Measurements from ENCODE around the gene C1orf174. TPM values are rescaled to one million over a fixed set of nuclear protein-coding genes. Genes with fewer than 3 reads are reported as not detected.
A peak's percentile ranks its signal among the peaks of the same experiment; 100 is the strongest.

C1orf174 gene
- total RNA-seq, 8 experiments from 2014 or later: 11.7 to 34.0 (median 22.9) TPM

DNA sequence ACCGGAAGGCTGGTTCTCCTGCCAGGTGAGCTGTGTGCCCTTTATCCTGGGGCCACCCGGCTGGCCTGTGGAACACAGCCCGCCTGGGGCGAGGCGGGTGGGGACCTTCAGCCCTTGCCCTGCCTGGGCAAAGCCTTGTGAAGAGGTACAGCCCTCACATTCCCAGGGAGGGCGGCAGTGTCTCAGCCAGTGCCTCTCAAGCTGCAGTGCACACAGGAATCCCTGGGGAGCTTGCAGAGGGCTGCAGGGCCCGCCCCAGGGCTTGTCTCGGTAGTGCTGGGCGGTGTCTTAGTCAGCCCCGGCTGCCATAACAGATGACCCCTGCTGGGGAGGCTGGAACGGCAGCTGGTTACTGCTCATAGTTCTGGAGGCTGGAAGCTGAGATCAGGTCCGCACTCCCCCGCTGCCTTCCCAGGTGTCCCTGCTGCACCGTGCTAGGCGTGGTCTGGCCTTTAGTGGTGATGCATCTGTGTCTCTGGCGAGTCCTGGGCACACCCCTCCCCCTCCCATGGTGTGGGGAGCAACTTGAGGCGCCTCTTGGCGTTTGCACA lies 30.2 kb downstream of the C1orf174 start:
- peaks cover 4 to 13% of the 10 kb centered on the region in 2 donors for H3K4me1 ChIP-seq (replicated peaks in 1 of 2)
- 50 to 100% (median 82%) methylated on average over 1 to 7 of the region's 18 CpGs; no CpG with 5 or more reads in 5 of the 10 experiments for WGBS, 10 experiments
- H3K27ac ChIP-seq: peak overlapping the region; percentile 2 to 66
- H3K4me3 ChIP-seq: no peak overlapping the region
- peak; percentile 49 to 98 (median 94) for ATAC-seq (replicated peaks in 6 of 8)
- in situ Hi-C loops (cut with MboI; ENCODE audit: low pct_unique_long_range_greater_than_20kb in 2 of 9, low sequenced_read_pairs in 9 of 9, unreplicated experiment in 9 of 9): no loop called here

DNA sequence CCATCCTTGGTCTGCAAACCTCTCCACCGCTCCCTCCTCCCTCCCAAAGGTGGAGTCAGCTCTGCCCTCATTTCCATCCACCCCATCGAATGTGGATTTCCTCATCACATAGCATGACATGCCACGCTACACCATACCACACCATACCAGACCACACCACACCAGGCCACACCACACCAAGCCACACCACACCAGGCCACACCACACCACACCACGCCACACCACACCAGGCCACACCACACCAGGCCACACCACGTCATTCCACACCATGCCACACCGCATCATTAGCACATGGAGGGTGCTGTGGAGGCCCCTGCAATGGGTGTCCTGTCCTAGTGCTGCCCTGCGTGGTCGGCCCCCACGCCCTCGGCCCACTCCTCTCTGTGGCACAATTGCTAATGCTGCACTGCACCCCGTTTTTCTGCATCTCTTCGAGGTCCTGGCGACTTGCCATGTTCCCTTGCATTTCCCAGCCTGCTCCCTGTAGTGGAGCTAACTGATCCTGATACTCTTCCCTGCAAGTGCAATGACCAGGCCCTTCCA lies 31.5 kb downstream of the C1orf174 start:
- in situ Hi-C loops (cut with MboI; ENCODE audit: low pct_unique_long_range_greater_than_20kb in 2 of 9, low sequenced_read_pairs in 9 of 9, unreplicated experiment in 9 of 9): no loop called here
- ATAC-seq (replicated peaks in 6 of 8): peak in 2 of 8 experiments; percentile 12 to 35
- WGBS, 10 experiments: 50 to 100% (median 84%) methylated on average over 1 to 7 of the region's 13 CpGs; no CpG with 5 or more reads in 4 of the 10 experiments

DNA sequence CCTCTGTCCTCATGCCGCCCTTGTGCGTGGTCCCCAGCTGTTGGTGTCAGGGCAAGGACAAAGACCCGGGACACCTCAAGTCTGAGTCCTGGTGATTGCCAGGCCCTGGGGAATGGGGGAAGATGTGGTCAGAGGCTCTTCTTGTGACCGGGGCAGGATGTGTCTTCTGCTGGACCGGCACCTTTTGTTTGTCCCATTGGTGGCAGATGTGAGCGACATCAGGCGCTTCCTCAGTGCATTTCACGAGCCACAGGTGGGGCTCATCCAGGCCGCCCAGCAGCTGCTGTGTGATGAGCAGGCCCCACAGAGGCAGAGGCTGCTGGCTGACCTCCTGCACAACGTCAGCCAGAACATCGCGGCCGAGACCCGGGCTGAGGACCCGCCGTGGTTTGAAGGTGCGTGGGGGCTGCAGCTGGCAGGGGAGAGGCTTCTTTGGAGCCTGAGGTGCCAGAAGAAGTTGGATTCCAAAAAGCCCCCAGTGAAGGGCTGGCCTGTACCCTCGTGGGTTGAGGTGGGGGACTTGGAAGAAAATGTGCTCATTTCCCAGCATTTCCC lies 34.4 kb downstream of the C1orf174 start:
- 55 to 78% (median 71%) methylated on average over 6 to 16 of the region's 18 CpGs; no CpG with 5 or more reads in 6 of the 10 experiments for WGBS, 10 experiments
- in situ Hi-C loops (cut with MboI; ENCODE audit: low pct_unique_long_range_greater_than_20kb in 2 of 9, low sequenced_read_pairs in 9 of 9, unreplicated experiment in 9 of 9): no loop called here

More for the DNA sequence above, 31.5 kb downstream of the C1orf174 start:
- no peak overlapping the region for H3K4me3 ChIP-seq
- H3K4me1 ChIP-seq (replicated peaks in 1 of 2): peaks cover 4 to 13% of the 10 kb centered on the region in 2 donors
- H3K27ac ChIP-seq: no peak overlapping the region

DNA sequence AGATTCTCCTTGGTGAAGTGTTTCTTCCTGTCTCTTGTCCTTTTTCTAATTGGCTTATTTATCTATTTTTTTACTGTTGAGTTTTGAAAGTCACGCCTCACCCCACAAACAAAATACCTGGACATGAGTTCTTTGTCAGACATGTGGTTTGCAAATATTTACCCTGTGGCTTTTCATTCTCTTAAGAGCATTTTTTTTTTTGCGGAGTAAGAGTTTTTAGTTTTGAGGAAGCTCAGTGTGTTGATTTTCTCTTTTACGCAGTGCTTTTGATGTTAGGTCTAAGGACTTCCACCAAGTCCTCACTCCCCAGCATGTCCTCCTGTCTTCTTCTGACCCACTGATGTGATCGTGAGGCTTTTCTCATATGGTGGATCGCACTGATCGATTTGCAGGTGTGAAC lies 35.2 kb downstream of the C1orf174 start:
- in situ Hi-C loops (cut with MboI; ENCODE audit: low pct_unique_long_range_greater_than_20kb in 2 of 9, low sequenced_read_pairs in 9 of 9, unreplicated experiment in 9 of 9): no loop called here
- no peak for ATAC-seq (replicated peaks in 6 of 8)
- H3K4me3 ChIP-seq: no peak overlapping the region
- no peak overlapping the region for H3K27ac ChIP-seq
- 74 to 100% (median 83%) methylated on average over 1 to 6 of the region's 6 CpGs for WGBS, 10 experiments
- H3K4me1 ChIP-seq (replicated peaks in 1 of 2): peaks cover 4 to 5% of the 10 kb centered on the region in 2 donors

More for the DNA sequence above, 34.4 kb downstream of the C1orf174 start:
- no peak overlapping the region for H3K27ac ChIP-seq
- no peak overlapping the region for H3K4me3 ChIP-seq
- no peak for ATAC-seq (replicated peaks in 6 of 8)
- peaks cover 4 to 13% of the 10 kb centered on the region in 2 donors for H3K4me1 ChIP-seq (replicated peaks in 1 of 2)

DNA sequence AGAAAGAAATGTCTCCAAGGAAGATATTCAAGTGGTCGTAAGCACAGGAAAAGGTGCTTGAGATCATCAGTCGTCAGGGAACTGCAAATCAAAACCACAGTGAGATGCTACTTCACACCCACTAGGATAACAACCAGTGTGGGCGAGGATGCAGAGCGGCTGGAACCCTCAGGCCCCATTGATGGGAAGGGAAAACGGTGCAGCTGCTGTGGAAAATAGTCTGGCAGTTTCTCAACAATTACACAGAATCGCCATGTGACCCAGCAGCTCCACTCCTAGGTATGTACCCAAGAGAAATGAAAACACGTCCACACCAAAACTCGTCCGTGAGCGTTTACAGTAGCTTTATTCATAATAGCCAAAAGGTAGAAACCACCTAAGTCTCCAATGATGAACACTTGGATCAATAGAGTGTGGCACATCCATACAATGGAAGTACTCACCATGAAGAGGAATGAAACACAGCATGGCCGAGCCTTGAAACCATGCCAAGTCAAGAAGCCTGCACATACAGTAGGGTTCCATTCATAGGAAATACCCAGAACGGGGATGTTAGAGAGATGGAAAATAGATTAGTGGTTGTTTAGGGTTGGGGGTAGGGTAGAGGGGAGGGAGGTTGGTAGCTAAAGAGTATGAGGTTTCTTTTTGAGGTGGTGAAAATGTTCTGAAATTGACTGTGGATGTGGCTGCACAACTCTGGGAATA lies 36.7 kb downstream of the C1orf174 start:
- ATAC-seq (replicated peaks in 6 of 8): no peak
- WGBS, 10 experiments: 74 to 100% (median 85%) methylated on average over 2 to 12 of the region's 12 CpGs

DNA sequence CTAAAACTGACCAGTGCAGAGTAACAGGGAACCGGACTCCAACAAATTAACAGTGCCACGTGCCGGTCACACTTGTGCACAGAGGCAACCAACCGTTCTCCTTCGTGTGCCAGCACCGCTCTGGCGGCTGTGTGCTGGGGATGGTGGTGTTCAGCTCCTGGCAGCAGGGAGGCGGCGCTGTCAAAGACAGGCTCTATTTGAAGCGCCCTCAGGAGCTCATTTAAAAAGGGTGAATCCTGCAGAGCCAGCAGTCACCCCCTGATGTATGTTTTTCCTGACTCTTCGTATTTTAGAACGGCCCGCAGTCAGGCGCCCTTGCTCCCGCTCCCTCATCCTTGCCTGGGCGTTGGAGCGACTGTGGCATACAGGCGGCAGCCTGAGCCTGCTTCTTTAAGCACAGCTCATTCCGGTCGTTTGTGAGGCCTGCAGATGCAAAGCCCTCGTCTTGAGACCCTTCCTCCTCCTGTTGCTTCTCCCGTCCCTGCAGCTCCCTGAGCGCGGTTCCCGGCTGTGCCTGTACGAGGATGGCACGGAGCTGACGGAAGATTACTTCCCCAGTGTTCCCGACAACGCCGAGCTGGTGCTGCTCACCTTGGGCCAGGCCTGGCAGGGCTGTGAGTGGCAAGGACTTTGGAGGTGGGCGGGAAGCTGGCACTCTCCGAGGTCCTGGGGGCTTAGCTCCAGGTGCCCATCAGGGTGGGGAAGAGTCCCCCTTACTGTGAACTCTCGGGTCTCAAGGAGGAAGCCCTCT lies 41.7 kb downstream of the C1orf174 start:
- peak overlapping the region; percentile 74 to 88 (median 77) for H3K4me3 ChIP-seq
- in situ Hi-C loops (cut with MboI; ENCODE audit: low pct_unique_long_range_greater_than_20kb in 2 of 9, low sequenced_read_pairs in 9 of 9, unreplicated experiment in 9 of 9): no loop called here
- 12 to 61% (median 26%) methylated on average over 3 to 17 of the region's 34 CpGs; no CpG with 5 or more reads in 3 of the 10 experiments for WGBS, 10 experiments
- H3K4me1 ChIP-seq (replicated peaks in 1 of 2): peaks cover 8 to 18% of the 10 kb centered on the region in 2 donors
- ATAC-seq (replicated peaks in 6 of 8): peak in 6 of 8 experiments; percentile 2 to 27 (median 8)
- no peak overlapping the region for H3K27ac ChIP-seq

More for the DNA sequence above, 36.7 kb downstream of the C1orf174 start:
- Histone ChIP-seq H3K4me3 (no peak overlapping the region), H3K27ac (no peak overlapping the region), H3K4me1 (replicated peaks in 1 of 2) (peaks cover 0 to 4% of the 10 kb centered on the region in 2 donors)
- in situ Hi-C loops (cut with MboI; ENCODE audit: low pct_unique_long_range_greater_than_20kb in 2 of 9, low sequenced_read_pairs in 9 of 9, unreplicated experiment in 9 of 9): no loop called here

DNA sequence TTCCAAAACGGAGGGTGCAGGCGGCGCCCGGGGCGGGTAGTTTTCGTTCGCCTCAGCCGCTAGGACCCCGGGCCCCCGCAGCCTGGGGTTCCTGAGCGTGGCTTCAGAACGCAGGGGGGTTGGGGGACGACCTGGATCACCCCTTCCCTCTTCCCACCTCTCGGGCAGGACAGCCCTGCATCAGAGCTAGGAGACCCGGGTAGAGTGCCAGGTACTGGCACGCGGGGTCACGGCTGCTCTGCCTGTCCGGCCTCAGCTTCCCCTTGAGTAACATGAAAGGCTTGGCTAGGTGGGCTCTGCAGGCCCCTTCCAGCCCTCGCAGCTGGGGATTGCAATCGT lies 42.3 kb downstream of the C1orf174 start:
- ATAC-seq (replicated peaks in 6 of 8): peak in 2 of 8 experiments; percentile 1
- WGBS, 10 experiments: 0 to 18% (median 18%) methylated on average over 1 to 16 of the region's 21 CpGs; no CpG with 5 or more reads in 7 of the 10 experiments
- in situ Hi-C loops (cut with MboI; ENCODE audit: low pct_unique_long_range_greater_than_20kb in 2 of 9, low sequenced_read_pairs in 9 of 9, unreplicated experiment in 9 of 9): no loop called here

DNA sequence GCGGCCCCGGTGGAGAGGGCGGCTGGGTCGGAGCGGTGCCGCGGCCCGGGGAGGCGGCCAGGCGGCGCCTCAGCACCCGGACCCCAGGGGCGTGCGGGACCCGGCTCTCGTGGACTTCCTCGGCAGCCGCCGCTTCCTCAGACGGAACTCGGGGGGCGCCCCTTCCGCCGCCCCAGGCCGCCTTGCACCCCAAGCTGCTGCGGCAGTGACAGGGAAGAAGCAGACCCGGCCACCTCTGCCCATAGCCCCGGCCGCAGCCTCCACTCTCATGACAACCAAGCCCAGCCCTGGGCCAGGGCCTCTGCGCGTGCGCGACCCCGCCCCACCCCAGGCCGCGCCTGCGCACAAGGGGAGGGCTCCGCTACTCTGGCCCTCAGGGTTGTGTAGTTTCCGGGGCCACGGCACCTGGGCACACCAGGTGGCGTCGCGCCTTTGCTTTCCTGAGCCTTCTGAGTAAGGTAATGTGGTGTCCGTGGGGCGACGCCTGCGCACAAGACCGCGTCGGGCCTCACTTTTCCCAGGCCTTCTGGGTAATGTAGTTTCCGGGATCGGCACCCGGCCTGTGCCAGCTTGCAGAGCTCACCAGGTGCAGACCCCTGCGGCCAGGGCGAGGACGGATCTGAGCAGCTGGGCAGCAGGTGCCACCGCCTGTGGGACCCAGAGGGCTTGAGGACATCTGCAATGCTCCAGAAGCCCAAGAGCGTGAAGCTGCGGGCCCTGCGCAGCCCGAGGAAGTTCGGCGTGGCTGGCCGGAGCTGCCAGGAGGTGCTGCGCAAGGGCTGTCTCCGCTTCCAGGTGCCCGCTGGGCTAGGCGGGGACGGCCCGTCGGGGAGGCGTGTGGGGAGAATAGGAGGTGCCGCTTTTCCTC lies 42.9 kb downstream of the C1orf174 start, which contains the start of the genes CEP104 and DFFB:
CEP104 (minus strand) TSS at position 289 of the 868 bp plus-strand sequence. CDS start 4,804 bp downstream, outside the sequence.
DFFB (plus strand) TSS at position 554 of the 868 bp plus-strand sequence; CDS start at position 682, 128 bp downstream.
- in situ Hi-C loops (cut with MboI; ENCODE audit: low pct_unique_long_range_greater_than_20kb in 2 of 9, low sequenced_read_pairs in 9 of 9, unreplicated experiment in 9 of 9): no loop called here
- ATAC-seq (replicated peaks in 6 of 8): peak; percentile 75 to 95 (median 92)
- H3K27ac ChIP-seq: no peak within 1 kb of the TSS

More for the DNA sequence above, 42.3 kb downstream of the C1orf174 start:
- Histone ChIP-seq H3K27ac (no peak overlapping the region), H3K4me3 (peak overlapping the region; percentile 74 to 88 (median 77)), H3K4me1 (replicated peaks in 1 of 2) (peaks cover 8 to 18% of the 10 kb centered on the region in 2 donors)

DNA sequence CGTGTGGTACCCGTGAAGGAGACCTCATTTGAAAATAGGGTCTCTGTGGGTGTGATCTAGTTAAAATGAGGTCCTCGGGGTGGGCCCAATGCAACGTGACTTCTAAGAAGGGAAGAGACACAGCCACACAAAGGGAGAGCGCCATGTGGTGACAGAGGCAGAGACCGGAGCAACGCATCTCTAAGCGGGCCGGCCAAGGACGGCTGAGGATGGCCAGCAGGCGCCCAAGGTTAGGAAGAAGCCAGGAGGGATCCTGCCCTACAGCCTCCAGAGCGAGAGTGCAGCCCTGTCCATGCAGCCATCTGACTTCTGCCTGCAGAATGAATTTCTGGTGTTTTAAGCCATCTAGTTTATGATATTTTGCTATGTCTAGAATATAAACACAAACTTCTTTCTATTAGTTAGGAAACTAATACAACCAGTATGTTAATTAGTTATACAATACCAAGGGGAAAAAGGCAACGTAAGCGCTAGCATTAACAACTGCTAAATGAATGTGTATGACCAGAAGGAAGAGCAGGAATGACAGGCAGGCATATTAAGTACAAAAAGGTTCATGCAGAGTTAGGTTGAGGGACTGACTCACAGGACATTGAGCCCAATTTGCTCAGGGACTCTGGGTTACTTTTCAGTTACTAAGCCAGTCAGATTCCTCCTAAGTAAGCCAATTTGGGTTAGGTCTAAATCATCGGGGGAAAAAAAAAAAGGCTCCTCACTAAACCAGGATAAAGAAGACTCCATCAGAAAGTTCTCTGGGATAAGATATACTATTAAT lies 47.2 kb downstream of the C1orf174 start:
- H3K4me3 ChIP-seq: no peak overlapping the region
- ATAC-seq (replicated peaks in 6 of 8): no peak
- H3K27ac ChIP-seq: no peak overlapping the region
- peaks cover 8 to 10% of the 10 kb centered on the region in 2 donors for H3K4me1 ChIP-seq (replicated peaks in 1 of 2)
- in situ Hi-C loops (cut with MboI; ENCODE audit: low pct_unique_long_range_greater_than_20kb in 2 of 9, low sequenced_read_pairs in 9 of 9, unreplicated experiment in 9 of 9): no loop called here
- 60 to 100% (median 70%) methylated on average over 3 to 15 of the region's 15 CpGs; no CpG with 5 or more reads in 2 of the 10 experiments for WGBS, 10 experiments

More for the DNA sequence above, 42.9 kb downstream of the C1orf174 start, which contains the start of the genes CEP104 and DFFB:
- peak within 1 kb of the TSS; percentile 74 to 88 (median 77) for H3K4me3 ChIP-seq
- peaks cover 8 to 18% of the 10 kb centered on the region in 2 donors for H3K4me1 ChIP-seq (replicated peaks in 1 of 2)
- 0 to 6% (median 1%) methylated on average over 10 to 24 of the region's 73 CpGs; no CpG with 5 or more reads in 6 of the 10 experiments for WGBS, 10 experiments

DNA sequence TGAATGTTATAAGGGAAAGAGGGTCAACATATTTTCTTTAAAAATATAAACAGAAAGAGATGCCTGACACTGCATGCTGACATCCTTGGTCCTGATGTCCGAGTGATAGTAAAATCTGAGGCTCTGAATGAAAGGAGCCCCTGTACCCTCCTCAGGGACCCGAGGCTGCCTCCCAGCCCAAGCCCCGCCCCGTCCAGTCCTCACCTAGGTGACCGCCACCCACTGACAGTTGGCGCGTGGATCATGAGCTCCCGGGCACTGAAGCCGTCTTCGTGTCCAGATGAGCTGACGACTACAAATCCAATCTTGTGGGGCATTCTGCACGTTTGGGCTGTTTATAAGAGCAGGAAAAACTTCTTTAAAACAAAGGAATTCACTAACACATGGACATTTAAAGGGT lies 48.0 kb downstream of the C1orf174 start:
- ATAC-seq (replicated peaks in 6 of 8): no peak
- Histone ChIP-seq H3K4me3 (no peak overlapping the region), H3K4me1 (replicated peaks in 1 of 2) (peaks cover 8 to 9% of the 10 kb centered on the region in 2 donors), H3K27ac (no peak overlapping the region)
- 43 to 100% (median 79%) methylated on average over 1 to 11 of the region's 12 CpGs; no CpG with 5 or more reads in 5 of the 10 experiments for WGBS, 10 experiments
- in situ Hi-C loops (cut with MboI; ENCODE audit: low pct_unique_long_range_greater_than_20kb in 2 of 9, low sequenced_read_pairs in 9 of 9, unreplicated experiment in 9 of 9): no loop called here

DNA sequence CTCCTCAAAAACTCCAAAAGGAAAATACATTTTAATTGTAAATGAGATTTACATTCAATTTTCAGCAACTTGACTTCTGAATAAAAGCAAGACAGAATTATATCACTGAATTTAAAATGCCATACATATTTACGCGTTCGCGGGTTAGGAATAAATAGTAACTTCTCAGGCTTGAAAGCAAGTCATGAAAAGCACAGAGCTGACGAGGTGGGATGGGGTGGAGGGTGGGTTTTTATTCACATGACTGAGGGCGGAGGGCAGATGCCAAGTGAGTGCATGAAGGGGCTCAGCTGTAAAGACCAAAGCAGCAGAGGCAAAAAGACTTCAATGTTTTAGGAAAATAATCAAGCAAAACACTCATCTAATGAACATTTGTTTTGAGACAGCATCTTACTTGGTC lies 48.8 kb downstream of the C1orf174 start:
- WGBS, 10 experiments: 91 to 100% (median 95%) methylated on average over 1 to 6 of the region's 6 CpGs; no CpG with 5 or more reads in 4 of the 10 experiments
- ATAC-seq (replicated peaks in 6 of 8): peak in 1 of 8 experiments; percentile 55
- Histone ChIP-seq H3K27ac (no peak overlapping the region), H3K4me1 (replicated peaks in 1 of 2) (peaks cover 8 to 9% of the 10 kb centered on the region in 2 donors), H3K4me3 (no peak overlapping the region)
- in situ Hi-C loops (cut with MboI; ENCODE audit: low pct_unique_long_range_greater_than_20kb in 2 of 9, low sequenced_read_pairs in 9 of 9, unreplicated experiment in 9 of 9): no loop called here
